Cardiac muscle cell (in vitro differentiated cells and primary cell): ENCODE results near the gene HNRNPL. TPM values are rescaled to one million over a fixed set of nuclear protein-coding genes. Genes with fewer than 3 reads are reported as not detected.
A peak's percentile ranks its signal among the peaks of the same experiment; 100 is the strongest.

Experiments used
- DNase-seq, 2 donors: peaks; one replicate each; pipeline versions ENCODE4 v3.0.0 to v3.0.0-alpha.2; 2010 to 2017; ENCODE audit warnings: low read depth in 1 of 2, low spot score in 1 of 2
- H3K27ac ChIP-seq: fragments of 200-600 bp; sonication (generic); 2 replicates; pipeline ENCODE4 v1.5.1; 2016
- H3K27me3 ChIP-seq: fragments of 200-600 bp; sonication (generic); 2 replicates; pipeline ENCODE4 v1.6.0; 2016; ENCODE audit warnings: control low read depth
- H3K36me3 ChIP-seq: fragments of 200-600 bp; sonication (generic); 2 replicates; pipeline ENCODE4 v1.5.1; 2016; ENCODE audit warnings: control low read depth
- H3K4me1 ChIP-seq: fragments of 200-600 bp; sonication (generic); 2 replicates; pipeline ENCODE4 v1.8.1; 2017; ENCODE audit warnings: low read depth, mild to moderate bottlenecking, mixed run types
- H3K4me3 ChIP-seq: fragments of 200-600 bp; sonication (generic); 2 replicates; pipeline ENCODE4 v1.5.1; 2016; ENCODE audit warnings: mild to moderate bottlenecking
- H3K9me3 ChIP-seq: fragments of 200-600 bp; sonication (generic); 2 replicates; pipeline ENCODE4 v1.5.1; 2017; ENCODE audit warnings: low read depth, mild to moderate bottlenecking, control low read depth
- polyA plus RNA-seq: library from polyadenylated mRNA; unstranded; fragments of >200 nt; fragmentation: Nextera tagmentation; extraction: Ambion mirVana; gene quantifications from 2 replicates; pipeline ENCODE4 v1.2.1, GENCODE V29; 2016
- total RNA-seq: library from RNA; depleted of rRNA; stranded (reverse); fragments of >200 nt; gene quantifications from 2 replicates; pipeline ENCODE4 v1.2.3, GENCODE V29; 2016
- TF ChIP-seq, protein P1 (sequence below): IDR thresholded peaks from 2 replicates; pipeline ENCODE4 v1.5.1; 2012; ENCODE audit warnings: low read depth, mild to moderate bottlenecking, low read length

The HNRNPL gene
- total and polyA plus RNA-seq, 2 experiments from 2014 or later, result 240 to 326 TPM

DNA sequence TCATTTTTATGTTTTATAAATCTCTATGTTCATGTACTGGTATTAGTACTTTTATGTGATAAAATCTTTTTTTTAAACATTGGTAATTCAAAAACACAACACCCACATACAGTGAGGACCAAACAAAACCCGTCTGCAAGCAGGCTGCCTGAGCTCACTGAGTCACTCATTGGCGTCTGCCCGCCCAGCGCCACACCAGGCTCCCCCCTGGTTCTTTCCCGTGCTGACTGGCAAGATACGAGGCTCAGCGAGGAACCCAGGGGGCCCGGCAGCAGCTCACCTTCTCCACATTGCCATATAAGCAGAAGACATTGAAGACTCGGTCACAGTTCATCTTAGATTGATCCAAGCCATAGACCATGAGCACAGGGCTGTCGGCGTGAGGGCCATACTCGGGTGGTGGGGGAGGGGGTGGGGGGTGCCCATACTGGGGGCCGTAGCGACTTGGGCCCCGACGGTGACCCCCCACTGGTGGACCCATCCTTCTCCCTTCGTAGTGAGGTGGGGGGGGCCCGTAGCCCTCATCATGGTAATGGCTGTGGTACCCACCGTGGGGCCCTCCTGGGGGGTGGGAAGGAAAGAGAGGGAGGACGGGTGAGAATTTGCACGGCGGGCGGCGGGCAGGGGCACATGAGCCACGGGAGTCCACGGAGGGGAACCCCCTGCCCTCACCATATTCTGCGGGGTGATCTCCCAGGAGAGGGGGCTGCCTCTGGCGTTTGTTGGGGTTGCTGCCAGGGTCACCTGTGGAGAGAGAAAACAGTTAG lies 9.8 kb downstream of the HNRNPL start:
- H3K4me3 ChIP-seq, result no peak overlapping the region
- H3K4me1 ChIP-seq, result no peaks in the 10 kb centered on the region
- peak overlapping the region; percentile 59 for H3K27ac ChIP-seq
- TF ChIP-seq, protein P1, sequence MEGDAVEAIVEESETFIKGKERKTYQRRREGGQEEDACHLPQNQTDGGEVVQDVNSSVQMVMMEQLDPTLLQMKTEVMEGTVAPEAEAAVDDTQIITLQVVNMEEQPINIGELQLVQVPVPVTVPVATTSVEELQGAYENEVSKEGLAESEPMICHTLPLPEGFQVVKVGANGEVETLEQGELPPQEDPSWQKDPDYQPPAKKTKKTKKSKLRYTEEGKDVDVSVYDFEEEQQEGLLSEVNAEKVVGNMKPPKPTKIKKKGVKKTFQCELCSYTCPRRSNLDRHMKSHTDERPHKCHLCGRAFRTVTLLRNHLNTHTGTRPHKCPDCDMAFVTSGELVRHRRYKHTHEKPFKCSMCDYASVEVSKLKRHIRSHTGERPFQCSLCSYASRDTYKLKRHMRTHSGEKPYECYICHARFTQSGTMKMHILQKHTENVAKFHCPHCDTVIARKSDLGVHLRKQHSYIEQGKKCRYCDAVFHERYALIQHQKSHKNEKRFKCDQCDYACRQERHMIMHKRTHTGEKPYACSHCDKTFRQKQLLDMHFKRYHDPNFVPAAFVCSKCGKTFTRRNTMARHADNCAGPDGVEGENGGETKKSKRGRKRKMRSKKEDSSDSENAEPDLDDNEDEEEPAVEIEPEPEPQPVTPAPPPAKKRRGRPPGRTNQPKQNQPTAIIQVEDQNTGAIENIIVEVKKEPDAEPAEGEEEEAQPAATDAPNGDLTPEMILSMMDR, result no peak
- no peak for DNase-seq
- H3K9me3 ChIP-seq, result no peaks in the 10 kb centered on the region
- no peaks in the 10 kb centered on the region for H3K27me3 ChIP-seq
- H3K36me3 ChIP-seq, result peaks cover 86% of the 10 kb centered on the region

DNA sequence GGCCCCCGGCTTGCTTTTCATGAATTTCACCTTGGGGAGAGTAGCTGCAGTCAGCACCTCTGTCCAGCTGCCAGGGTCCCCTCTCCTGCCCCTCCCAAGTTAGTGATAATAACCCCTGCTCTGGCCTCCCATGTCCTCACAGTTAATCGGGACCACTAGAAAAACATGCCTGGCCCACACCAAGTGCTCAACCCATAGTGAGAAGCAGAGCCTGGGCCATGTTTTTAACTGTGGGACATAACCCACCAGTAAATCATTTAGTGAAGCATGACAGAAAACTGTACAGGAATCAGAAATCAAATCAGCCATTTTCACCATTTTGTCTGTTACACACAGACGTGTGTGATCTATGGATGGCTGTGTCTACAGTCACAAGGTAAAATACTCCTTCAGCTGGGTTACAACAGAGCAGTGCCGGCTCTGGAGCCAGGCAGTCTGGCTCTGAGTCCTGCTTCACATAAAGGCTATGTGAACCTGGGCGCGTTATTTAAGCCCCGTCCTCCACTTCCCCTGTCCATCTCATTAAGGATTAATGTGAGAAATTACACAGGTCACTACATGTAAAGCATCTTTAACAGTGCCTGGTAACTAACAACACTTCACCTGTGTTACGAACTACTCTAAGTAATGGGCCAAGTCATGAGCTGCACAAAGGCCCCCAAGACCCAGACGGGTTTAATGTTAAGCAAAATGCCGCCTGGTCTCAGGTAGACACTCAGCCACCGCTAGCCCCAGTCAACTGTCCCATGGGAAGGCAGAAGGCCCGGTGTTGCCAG lies 10.6 kb downstream of the HNRNPL start:
- Histone ChIP-seq H3K27me3 (no peaks in the 10 kb centered on the region), H3K9me3 (no peaks in the 10 kb centered on the region), H3K4me1 (no peaks in the 10 kb centered on the region), H3K27ac (peak overlapping the region; percentile 49), H3K36me3 (peaks cover 78% of the 10 kb centered on the region), H3K4me3 (no peak overlapping the region)
- DNase-seq, result no peak
- TF ChIP-seq, protein P1, result no peak

DNA sequence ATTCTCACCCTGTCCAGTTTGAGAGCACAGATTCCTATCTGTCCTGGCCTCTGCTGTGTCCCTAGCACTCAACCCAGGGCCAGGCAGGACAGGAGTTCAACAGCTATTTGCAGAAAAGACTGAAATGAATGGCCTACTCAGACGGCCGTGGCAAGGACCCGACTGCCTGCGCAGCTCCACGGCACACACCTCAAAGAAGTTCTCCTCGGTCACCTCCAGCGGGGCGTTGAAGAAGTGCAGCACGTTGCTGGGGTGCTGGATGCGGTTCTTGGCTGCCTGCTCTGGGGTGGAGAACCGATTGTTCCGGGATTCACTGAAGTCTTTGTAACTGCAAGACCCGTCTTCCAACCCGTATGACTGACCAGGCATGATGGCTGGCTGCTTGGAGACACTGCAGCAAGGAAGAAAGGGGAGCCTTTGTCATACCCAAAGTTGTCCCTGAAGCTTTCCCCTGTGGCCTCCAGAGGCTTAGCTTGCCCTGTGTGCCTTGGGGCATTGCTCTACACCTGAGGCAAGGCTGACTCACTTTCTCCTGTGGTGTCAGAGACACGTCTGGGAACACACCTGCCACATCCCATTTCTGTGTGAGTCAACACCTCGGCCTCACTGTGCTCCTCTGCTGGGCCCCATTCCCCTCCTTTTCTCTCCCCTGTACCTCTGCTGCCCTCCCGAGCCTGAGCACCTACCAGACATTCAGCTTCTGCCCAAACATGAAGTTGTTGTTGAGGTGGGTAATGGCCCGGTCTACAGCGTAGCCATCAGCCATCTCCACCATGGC lies 11.4 kb downstream of the HNRNPL start:
- no peaks in the 10 kb centered on the region for H3K4me1 ChIP-seq
- no peaks in the 10 kb centered on the region for H3K9me3 ChIP-seq
- H3K36me3 ChIP-seq, result peaks cover 71% of the 10 kb centered on the region
- TF ChIP-seq, protein P1, result no peak
- H3K4me3 ChIP-seq, result no peak overlapping the region
- no peaks in the 10 kb centered on the region for H3K27me3 ChIP-seq
- peak overlapping the region; percentile 61 for H3K27ac ChIP-seq
- DNase-seq, result no peak

DNA sequence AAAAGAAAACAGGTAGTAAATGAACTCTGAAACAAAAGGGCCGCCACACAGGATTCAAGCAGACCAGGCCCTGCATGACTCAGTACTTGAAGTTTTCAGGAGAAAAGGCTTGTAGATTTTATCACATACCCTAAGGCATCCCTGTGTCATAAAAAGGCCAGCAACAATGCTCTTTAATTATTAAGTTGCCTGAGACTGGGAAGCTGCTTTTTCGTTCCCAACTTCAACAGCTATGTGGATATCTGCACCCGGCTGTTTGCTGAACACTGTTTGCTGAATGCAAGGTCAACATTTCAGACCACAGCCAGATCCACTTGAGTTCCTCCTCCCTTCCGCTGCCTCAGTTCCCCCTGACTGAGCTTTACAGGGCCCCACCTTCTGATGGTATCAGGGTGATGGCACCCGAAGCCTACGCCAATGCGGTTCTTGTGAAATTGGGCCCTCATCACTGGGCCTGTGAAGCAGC lies 12.1 kb downstream of the HNRNPL start:
- no peak overlapping the region for H3K4me3 ChIP-seq
- peaks cover 64% of the 10 kb centered on the region for H3K36me3 ChIP-seq
- TF ChIP-seq, protein P1, result no peak
- no peak for DNase-seq
- no peaks in the 10 kb centered on the region for H3K27me3 ChIP-seq
- H3K27ac ChIP-seq, result peak overlapping the region; percentile 61
- no peaks in the 10 kb centered on the region for H3K9me3 ChIP-seq
- H3K4me1 ChIP-seq, result no peaks in the 10 kb centered on the region

DNA sequence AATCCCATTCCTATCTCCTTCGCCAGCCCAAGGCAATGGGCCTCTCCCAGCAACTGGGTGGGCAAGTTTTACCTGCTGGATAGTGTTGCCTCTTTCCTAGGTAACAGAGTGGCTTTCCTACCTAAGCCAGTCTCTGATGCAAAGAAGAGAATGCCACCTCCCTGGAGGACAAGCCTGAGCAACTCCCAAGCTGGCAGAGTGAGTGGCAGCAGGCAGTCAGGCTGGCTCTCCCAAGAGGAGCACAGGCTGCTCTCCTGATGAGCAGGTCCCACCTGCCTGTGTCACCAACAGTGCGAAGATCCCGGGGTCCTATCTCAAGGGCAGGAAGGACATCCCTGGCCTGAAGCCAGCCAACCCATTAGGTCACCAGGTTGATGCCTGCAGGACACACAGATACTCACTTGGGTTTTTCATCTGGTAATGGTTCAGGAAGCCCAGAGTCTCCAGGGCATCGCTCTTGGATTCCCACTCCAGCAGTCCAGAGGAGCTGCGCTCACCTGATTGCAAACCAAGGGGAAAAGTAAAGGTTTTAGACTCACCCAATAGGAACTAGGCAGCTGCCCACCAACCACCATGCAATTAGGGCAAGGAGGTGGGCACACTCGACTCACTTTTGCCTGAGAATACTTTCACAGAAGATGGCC lies 12.7 kb downstream of the HNRNPL start:
- TF ChIP-seq, protein P1, result no peak
- H3K27ac ChIP-seq, result peak overlapping the region; percentile 61
- H3K4me3 ChIP-seq, result no peak overlapping the region
- H3K36me3 ChIP-seq, result peaks cover 58% of the 10 kb centered on the region
- no peaks in the 10 kb centered on the region for H3K27me3 ChIP-seq
- no peaks in the 10 kb centered on the region for H3K9me3 ChIP-seq
- peaks cover 3% of the 10 kb centered on the region for H3K4me1 ChIP-seq
- DNase-seq, result no peak
